ENCODE results near the gene NR2F6. TPM values are rescaled to one million over a fixed set of nuclear protein-coding genes. Genes with fewer than 3 reads are reported as not detected.

NR2F6 gene
- polyA plus RNA-seq, 1 donor: 30.0 TPM

Other genes with a start within 250 kb of the NR2F6 start
- 2.4 TPM for gene CPAMD8, start 219.1 kb downstream of the NR2F6 start, polyA plus RNA-seq (ENCODE audit: insufficient read length)
- 9.1 TPM for gene HAUS8, start 170.5 kb downstream of the NR2F6 start, polyA plus RNA-seq (ENCODE audit: insufficient read length)
- 32.6 TPM for gene MYO9B, start 170.1 kb downstream of the NR2F6 start, polyA plus RNA-seq (ENCODE audit: insufficient read length)
- gene USE1, start 30.6 kb downstream of the NR2F6 start, polyA plus RNA-seq (ENCODE audit: insufficient read length): 31.6 TPM
- 8.8 TPM for gene OCEL1, start 19.7 kb downstream of the NR2F6 start, polyA plus RNA-seq (ENCODE audit: insufficient read length)
- 5.6 TPM for gene USHBP1, start 18.8 kb upstream of the NR2F6 start, polyA plus RNA-seq (ENCODE audit: insufficient read length)
- 77.1 TPM for gene BABAM1, start 21.5 kb upstream of the NR2F6 start, polyA plus RNA-seq (ENCODE audit: insufficient read length)
- 1.8 TPM for gene ANKLE1, start 36.0 kb upstream of the NR2F6 start, polyA plus RNA-seq (ENCODE audit: insufficient read length)
- gene ABHD8, start 57.5 kb upstream of the NR2F6 start, polyA plus RNA-seq (ENCODE audit: insufficient read length): 7.9 TPM
- gene MRPL34, start 60.0 kb upstream of the NR2F6 start, polyA plus RNA-seq (ENCODE audit: insufficient read length): 28.3 TPM
- gene DDA1, start 63.6 kb upstream of the NR2F6 start, polyA plus RNA-seq (ENCODE audit: insufficient read length): 34.8 TPM
- gene ANO8, start 88.9 kb upstream of the NR2F6 start, polyA plus RNA-seq (ENCODE audit: insufficient read length): 7.9 TPM
- gene GTPBP3, start 91.6 kb upstream of the NR2F6 start, polyA plus RNA-seq (ENCODE audit: insufficient read length): 11.9 TPM
- 40.7 TPM for gene PLVAP, start 131.4 kb upstream of the NR2F6 start, polyA plus RNA-seq (ENCODE audit: insufficient read length)
- gene CCDC194, start 148.3 kb upstream of the NR2F6 start, polyA plus RNA-seq (ENCODE audit: insufficient read length): not detected
- 4.6 TPM for gene BST2, start 159.7 kb upstream of the NR2F6 start, polyA plus RNA-seq (ENCODE audit: insufficient read length)
- gene MVB12A, start 174.1 kb upstream of the NR2F6 start, polyA plus RNA-seq (ENCODE audit: insufficient read length): 25.3 TPM
- 1.3 TPM for gene TMEM221, start 202.7 kb upstream of the NR2F6 start, polyA plus RNA-seq (ENCODE audit: insufficient read length)
- not detected for gene NXNL1, start 215.0 kb upstream of the NR2F6 start, polyA plus RNA-seq (ENCODE audit: insufficient read length)
- 18.9 TPM for gene SLC27A1, start 224.6 kb upstream of the NR2F6 start, polyA plus RNA-seq (ENCODE audit: insufficient read length)

Measured in forelimb muscle (tissue), 1 donor.